Measurements from ENCODE around the gene ST6GALNAC5.
"Not testable (repeated sequence)": the region's sequence is repeated elsewhere in the genome, so short reads cannot be mapped to it uniquely, and the experiment has no call there.

Gene ST6GALNAC5

DNA sequence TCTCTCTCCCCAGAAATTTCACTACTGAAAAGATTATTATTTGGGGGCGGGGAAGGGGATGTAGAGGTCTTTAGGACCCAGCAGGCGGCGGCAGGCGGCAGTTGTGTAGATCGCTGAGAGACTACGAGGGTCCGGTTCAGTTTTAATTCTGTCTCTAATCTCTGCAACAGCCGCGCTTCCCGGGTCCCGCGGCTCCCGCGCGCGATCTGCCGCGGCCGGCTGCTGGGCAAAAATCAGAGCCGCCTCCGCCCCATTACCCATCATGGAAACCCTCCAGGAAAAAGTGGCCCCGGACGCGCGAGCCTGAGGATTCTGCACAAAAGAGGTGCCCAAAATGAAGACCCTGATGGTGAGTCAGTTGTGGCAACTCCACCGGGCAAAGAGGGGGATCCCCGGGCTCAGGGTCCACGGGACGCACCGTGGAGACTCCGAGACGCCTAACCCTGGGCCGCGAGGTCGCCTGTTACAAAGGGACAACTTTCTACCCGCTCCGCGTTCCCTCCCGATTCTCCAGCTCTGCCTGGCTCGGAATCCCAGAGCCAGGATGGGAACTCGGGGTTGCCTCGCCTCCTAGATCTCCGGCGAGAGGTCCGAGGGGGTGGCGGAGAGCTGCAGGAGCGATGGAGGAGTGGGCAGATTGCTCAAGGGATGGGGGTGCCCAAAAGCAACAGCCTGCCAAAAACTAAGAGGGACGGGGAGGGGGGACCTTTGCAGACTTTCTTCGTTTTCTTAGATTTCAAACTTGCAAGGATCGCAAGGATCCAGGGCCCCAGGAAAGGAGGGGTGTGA, at the start of gene ST6GALNAC5:
TSS of gene ST6GALNAC5 (plus strand) at position 139 of the 789 bp plus-strand sequence.
- DNase-seq (ENCODE audit: low read depth) = peak; percentile 13
- TF ChIP-seq, protein P1, sequence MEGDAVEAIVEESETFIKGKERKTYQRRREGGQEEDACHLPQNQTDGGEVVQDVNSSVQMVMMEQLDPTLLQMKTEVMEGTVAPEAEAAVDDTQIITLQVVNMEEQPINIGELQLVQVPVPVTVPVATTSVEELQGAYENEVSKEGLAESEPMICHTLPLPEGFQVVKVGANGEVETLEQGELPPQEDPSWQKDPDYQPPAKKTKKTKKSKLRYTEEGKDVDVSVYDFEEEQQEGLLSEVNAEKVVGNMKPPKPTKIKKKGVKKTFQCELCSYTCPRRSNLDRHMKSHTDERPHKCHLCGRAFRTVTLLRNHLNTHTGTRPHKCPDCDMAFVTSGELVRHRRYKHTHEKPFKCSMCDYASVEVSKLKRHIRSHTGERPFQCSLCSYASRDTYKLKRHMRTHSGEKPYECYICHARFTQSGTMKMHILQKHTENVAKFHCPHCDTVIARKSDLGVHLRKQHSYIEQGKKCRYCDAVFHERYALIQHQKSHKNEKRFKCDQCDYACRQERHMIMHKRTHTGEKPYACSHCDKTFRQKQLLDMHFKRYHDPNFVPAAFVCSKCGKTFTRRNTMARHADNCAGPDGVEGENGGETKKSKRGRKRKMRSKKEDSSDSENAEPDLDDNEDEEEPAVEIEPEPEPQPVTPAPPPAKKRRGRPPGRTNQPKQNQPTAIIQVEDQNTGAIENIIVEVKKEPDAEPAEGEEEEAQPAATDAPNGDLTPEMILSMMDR (conservative IDR thresholded peaks at IDR 0.05; ENCODE audit: control insufficient read depth, insufficient read depth, low read depth, low read length) = no peak
- H3K4me3 ChIP-seq (ENCODE audit: control insufficient read depth, low read depth, low read length) = peak within 1 kb of the TSS; percentile 43

DNA sequence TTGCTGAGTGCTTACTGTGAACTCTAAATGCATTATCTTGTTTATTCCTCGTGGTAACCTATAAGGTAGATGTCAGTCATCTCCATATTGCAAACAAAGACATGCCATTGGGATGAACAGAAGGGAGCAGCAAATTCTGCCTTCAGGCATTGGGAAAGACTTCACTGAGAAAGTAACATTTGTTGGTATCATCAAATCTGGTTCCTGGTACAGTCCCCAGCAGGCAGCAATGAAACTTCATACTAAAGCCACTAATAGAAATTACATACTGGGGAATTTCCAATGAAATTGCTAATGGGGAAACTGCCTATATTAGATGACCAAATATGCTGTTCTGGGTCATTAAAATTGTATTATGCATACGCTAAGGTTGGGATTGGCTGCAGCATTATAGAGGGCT, 47.3 kb upstream of the ST6GALNAC5 start:
- TF ChIP-seq, protein P1 (conservative IDR thresholded peaks at IDR 0.05; ENCODE audit: control insufficient read depth, insufficient read depth, low read depth, low read length) = no peak
- DNase-seq (ENCODE audit: low read depth) = no peak
- no peak overlapping the region for H3K4me3 ChIP-seq (ENCODE audit: control insufficient read depth, low read depth, low read length)

- DNase-seq (ENCODE audit: low read depth); H3K4me3 ChIP-seq (ENCODE audit: control insufficient read depth, low read depth, low read length): not testable (repeated sequence)
Measured at GRCh38 chr1:76822961-76823360, 44.3 kb upstream of the ST6GALNAC5 start.

DNA sequence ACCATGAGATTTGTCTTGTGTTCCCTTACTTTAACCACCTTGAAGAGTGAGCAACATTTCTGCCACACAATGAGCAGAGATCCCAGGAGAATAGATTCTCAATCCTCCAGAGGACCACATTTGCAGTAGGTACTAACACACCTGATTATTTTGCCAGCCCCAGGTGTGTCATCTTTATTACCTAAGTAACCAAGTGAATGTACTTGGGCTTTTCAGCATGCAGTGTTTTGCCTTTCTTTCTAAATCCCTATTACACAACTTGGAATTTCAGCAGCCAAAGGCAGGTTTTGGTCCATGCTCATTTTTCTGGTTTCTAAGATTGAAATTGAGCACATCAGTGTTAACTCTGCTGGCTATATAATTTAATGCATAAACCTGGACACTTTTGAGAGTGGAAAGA, 43.2 kb upstream of the ST6GALNAC5 start:
- TF ChIP-seq, protein P1 (conservative IDR thresholded peaks at IDR 0.05; ENCODE audit: control insufficient read depth, insufficient read depth, low read depth, low read length) = no peak
- H3K4me3 ChIP-seq (ENCODE audit: control insufficient read depth, low read depth, low read length) = no peak overlapping the region
- no peak for DNase-seq (ENCODE audit: low read depth)

- no peak overlapping the region for H3K4me3 ChIP-seq (ENCODE audit: control insufficient read depth, low read depth, low read length)
- TF ChIP-seq, protein P1 (conservative IDR thresholded peaks at IDR 0.05; ENCODE audit: control insufficient read depth, insufficient read depth, low read depth, low read length) = no peak
- peak; percentile 72 for DNase-seq (ENCODE audit: low read depth)
Measured at GRCh38 chr1:76826072-76826845, 41.0 kb upstream of the ST6GALNAC5 start.

- TF ChIP-seq, protein P1 (conservative IDR thresholded peaks at IDR 0.05; ENCODE audit: control insufficient read depth, insufficient read depth, low read depth, low read length) = no peak
- DNase-seq (ENCODE audit: low read depth) = no peak
- no peak overlapping the region for H3K4me3 ChIP-seq (ENCODE audit: control insufficient read depth, low read depth, low read length)
Measured at GRCh38 chr1:76827066-76827465, 40.2 kb upstream of the ST6GALNAC5 start.

- no peak for DNase-seq (ENCODE audit: low read depth)
- H3K4me3 ChIP-seq (ENCODE audit: control insufficient read depth, low read depth, low read length) = no peak overlapping the region
- TF ChIP-seq, protein P1 (conservative IDR thresholded peaks at IDR 0.05; ENCODE audit: control insufficient read depth, insufficient read depth, low read depth, low read length) = no peak
Measured at GRCh38 chr1:76830373-76830772, 36.9 kb upstream of the ST6GALNAC5 start.
